ENCODE results near the gene DPP6.

- no peak for TF ChIP-seq POLR2A (IDR thresholded peaks at IDR 0.05; ENCODE audit: low read depth, low read length)
- no peak for TF ChIP-seq TAF1 (IDR thresholded peaks at IDR 0.05; ENCODE audit: low read depth, low read length)
Measured at GRCh38 chr7:154913638-154914307, 861.6 kb downstream of the DPP6 start.
